Erythroblast (primary cell): Measurements from ENCODE around the gene TUBAL3.
"Not testable (repeated sequence)": the region's sequence is repeated elsewhere in the genome, so short reads cannot be mapped to it uniquely, and the experiment has no call there.

Experiments used
- DNase-seq, 2 experiments: peaks; one replicate each; lab custom pipeline; 2025; lab: John Stamatoyannopoulos, UW
- GATA1 ChIP-seq: IDR thresholded peaks from 2 replicates; pipeline ENCODE4 v1.6.1; 2011; ENCODE audit warnings: low read depth, mild to moderate bottlenecking, control low read depth, low read length, moderate library complexity
- POLR2A ChIP-seq: IDR thresholded peaks from 2 replicates; pipeline ENCODE4 v1.6.1; 2011; ENCODE audit warnings: mild to moderate bottlenecking, low read length

Gene TUBAL3

GRCh38 chr10:5412277-5412941 lies 7.8 kb upstream of the TUBAL3 start, which contains the start of gene NET1:
Gene NET1 (plus strand): TSS chr10:5412557. CDS start chr10:5412693, 136 bp downstream.
- DNase-seq, result peak; percentile 89 to 93
- TF ChIP-seq GATA1 (no peak), POLR2A (peak; percentile 60)

DNA sequence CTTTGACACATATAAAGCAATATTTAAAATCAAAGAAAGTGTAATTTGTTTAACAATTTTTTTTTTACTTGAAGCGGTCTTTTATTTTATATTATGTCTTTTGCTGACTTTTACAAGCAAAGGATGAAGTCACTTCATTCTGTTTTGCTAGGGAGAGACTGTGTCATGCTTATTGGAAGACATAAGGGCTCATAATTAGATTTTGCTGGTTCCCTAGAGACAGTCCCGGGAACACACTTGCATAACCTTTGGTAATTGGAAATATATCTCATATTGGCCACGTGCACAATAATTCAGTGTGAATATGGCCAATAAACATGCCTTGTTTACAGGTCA lies 7.3 kb upstream of the TUBAL3 start:
- DNase-seq, result no peak
- TF ChIP-seq GATA1 (no peak), POLR2A (no peak)

DNA sequence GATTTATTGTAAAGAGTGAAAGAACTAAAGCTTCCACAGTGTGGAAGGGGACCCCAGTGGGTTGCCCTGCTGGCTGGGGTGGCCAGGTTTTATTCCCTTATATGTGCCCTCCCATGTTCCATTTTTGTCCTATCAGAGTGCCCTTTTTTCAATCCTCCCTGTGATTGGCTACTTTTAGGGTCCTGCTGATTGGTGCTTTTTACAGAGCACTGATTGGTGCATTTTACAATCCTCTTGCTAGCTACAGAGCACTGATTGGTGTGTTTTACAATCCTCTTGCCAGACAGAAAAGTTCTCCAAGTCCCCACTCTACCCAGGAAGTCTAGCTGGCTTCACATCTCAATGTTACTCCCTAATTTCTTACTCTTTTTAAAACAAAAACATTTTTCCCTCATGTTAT lies 6.2 kb upstream of the TUBAL3 start:
- DNase-seq, result peak; percentile 9 to 15

DNA sequence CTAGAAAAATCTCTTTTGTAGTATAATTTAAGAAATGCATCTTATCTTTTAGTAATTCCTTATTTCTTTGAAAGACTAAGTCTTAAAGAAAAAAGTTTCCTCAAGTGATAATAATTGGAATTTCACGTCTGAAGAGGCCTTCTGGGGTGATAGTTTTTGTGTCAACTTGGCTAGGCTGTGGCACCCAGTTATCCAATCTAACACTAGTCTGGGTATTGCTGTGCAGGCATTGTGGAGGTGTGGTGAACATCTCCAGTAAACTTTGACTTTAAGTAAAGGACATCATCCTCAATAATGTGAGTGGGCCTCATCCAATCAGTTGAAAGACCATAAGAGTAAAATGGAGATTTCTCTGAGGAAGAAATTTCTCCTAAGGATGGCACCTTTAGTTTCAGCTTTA lies 2.3 kb upstream of the TUBAL3 start:
- TF ChIP-seq GATA1, result no peak
- TF ChIP-seq POLR2A, result no peak
- DNase-seq, result no peak

DNA sequence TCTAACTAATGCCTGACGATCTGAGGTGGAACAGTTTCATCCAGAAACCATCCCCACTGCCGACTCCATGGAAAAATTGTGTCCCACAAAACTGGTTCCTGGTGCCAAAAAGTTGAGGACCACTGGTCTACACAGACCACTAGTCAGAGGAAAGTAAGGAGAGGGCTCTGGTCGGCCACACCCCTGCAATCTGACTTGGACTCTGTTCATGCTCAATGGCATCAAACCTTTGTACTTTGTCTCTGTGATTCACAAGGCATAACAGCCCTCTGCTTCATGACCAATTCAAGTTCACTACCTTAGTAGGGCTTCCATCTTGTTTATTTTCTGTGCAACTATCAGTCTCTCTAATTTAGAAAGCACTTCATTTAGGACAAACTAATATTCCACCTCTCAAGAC lies 1.8 kb downstream of the TUBAL3 start:
- no peak for DNase-seq
- TF ChIP-seq GATA1 (no peak), POLR2A (no peak)

DNA sequence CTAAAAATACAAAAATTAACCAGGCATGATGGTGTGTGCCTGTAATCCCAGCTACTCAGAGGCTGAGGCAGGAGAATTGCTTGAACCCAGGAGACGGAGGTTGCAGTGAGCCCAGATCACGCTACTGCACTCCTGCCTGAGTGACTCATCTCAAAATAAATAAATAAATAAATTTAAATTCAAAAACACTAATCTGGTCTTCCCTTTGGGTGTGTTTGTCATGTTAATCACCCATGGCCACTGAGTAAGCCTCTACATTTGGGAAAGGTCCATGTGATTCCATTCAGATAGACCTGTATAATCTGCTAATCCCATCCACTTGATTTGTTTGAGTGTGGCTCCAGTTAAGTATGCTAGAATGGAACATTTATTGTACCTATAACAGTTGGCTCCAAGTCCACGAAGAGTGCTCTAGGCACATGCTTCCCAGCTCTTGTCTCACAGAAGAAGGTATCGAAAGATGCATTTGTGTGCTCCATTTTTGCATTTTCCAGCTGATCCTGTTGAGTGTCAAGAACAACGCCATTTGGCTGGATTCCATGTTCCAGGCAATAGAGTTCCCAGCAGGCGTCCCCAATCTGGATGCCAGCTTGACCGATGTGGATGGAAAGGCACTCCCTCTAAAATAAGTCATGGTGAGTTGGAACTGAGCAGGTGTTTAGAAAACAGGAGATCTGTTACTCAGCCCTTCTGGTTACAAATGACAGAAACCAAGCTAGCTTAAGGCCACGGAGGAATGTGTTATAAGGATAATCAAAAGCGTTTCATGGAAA lies 4.0 kb downstream of the TUBAL3 start:
- DNase-seq, result no peak
- no peak for TF ChIP-seq GATA1
- TF ChIP-seq POLR2A, result no peak

GRCh38 chr10:5399332-5399731 lies 5.3 kb downstream of the TUBAL3 start:
- TF ChIP-seq GATA1 (no peak), POLR2A (no peak)
- no peak for DNase-seq

DNA sequence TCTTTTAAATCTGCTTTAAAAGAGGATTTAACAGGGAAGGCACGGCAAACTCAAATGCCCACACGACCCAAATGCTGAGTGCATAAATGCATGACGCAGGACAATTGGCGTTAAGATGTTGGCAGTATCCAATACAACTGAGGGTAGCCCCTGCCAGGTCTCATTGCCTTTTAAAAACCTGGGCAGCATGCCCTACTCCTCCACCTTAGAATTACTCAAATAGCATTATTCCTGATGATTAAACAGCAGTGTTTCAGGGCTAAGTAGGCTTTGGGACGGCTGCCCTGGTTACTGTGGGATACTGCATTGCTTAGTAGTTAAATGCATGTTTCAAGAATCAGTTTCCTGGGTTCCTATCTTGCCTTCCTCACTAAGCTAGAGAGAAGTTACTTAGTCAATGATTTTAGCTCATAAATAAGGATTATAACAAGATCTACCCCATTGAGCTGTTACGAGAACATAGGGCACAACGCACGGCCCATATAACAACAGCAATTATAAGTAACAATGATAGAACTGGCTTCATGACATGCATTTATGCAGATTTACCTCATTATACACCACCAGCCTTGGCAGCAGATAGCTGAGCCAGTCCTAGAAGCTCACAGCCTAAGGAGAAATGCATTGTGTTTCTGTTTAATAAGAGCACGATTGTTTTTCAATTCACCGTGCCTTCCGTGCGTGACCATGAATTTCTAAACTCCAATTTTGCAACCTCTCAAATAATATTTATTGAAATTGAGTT lies 7.9 kb downstream of the TUBAL3 start:
- TF ChIP-seq GATA1 (no peak), POLR2A (no peak)
- DNase-seq, result no peak

DNA sequence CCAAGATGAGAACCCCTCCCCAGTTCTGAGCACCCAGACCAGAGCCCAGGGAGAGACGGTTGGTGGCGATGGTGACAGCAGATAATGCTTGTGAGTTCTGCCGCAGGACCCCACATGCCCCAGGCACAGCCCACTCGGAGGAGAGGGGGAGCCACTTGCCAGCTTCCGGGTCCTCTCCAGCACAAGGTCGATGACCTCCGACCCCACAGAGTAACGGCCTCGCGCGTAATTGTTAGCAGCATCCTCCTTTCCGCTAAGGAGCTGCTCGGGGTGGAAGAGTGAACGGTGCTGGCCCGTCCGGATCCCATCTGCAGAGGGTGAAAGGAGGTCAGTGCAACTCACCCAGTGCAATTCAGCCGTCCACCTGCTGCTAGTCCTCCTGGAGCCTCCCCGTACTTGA lies 9.5 kb downstream of the TUBAL3 start:
- TF ChIP-seq GATA1, result no peak
- TF ChIP-seq POLR2A, result no peak
- DNase-seq, result no peak

DNA sequence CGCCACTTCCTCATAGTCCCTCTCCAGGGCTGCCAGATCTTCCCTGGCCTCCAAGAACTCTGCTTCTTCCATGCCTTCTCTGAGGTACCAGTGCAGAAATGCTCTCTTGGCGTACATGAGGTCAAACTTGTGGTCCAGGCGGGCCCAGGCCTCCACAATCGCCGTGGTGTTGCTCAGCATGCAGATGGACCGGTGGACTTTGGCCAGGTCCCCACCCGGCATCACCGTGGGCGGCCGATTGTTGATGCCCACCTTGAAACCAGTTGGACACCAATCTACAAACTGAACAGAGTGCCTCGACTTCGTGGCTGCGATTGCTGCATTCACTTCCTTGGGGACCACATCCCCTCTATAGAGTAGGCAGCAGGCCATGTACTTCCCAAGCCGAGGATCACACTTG lies 11.1 kb downstream of the TUBAL3 start:
- no peak for DNase-seq
- no peak for TF ChIP-seq POLR2A
- no peak for TF ChIP-seq GATA1

- no peak for TF ChIP-seq GATA1
- TF ChIP-seq POLR2A, result no peak
- no peak for DNase-seq
These were observed 12.8 kb downstream of the TUBAL3 start for GRCh38 chr10:5391790-5392189.

GRCh38 chr10:5390607-5391205 lies 13.9 kb downstream of the TUBAL3 start:
- no peak for TF ChIP-seq POLR2A
- no peak for TF ChIP-seq GATA1
- no peak for DNase-seq

GRCh38 chr10:5387169-5387568 lies 17.5 kb downstream of the TUBAL3 start:
- no peak for DNase-seq
- TF ChIP-seq GATA1 (no peak), POLR2A (no peak)

DNA sequence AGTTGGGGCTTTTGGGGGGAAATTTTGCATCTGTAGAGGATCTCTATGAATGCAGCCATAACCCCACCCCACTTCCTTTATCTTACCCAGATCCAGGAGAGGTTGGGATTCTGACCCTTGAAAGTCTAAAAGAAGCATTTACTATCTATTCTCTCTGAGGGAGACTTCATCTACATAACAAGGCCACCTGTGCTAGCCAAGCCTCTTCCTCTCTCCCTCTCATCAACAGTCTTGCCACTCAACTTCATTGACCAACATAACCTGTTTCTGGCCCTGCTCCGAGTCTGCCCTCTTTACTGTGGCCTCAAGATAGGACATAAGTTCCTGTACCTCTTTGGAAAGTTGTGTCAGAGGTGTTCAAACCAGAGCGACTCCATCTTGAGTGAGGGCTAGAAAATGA lies 19.4 kb downstream of the TUBAL3 start:
- no peak for DNase-seq
- no peak for TF ChIP-seq POLR2A
- no peak for TF ChIP-seq GATA1

GRCh38 chr10:5381187-5381586 lies 23.4 kb downstream of the TUBAL3 start:
- TF ChIP-seq GATA1 (no peak), POLR2A (no peak)
- DNase-seq, result no peak

DNA sequence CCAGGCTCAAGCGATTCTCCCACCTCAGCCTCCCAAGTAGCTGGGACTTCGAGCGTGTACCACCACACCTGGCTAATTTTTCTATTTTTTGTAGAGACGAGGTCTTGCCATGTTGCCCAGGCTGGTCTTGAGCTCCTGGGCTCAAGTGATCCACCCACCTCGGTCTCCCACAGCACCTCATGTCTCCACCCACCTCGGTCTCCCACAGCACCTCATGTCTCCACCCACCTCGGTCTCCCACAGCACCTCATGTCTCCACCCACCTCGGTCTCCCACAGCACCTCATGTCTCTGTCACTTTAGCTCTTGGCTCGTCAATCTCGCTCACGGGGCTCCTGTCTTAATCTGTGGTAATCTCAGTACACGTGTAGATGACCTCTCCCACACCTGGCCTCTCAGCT lies 24.2 kb downstream of the TUBAL3 start:
- DNase-seq, result not testable (repeated sequence)

DNA sequence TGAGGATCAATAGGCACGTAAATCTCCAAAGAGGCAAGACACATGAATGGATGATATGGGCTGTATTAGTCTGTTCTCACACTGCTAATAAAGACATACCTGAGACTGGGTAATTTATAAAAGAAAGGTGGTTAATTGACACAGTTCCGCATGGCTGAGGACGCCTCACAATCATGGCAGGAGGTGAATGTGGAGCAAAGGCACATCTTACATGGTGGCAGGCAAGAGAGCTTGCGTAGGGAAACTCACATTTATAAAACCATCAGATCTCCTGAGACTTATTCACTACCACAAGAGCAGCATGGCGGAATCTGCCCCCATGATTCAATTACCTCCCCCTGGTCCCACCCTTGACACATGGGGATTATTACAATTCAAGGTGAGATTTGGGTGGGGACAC lies 25.4 kb downstream of the TUBAL3 start:
- not testable (repeated sequence) for DNase-seq
